GM19395 (cell line): ENCODE results near the gene PARP9.
A peak's percentile ranks its signal among the peaks of the same experiment; 100 is the strongest.
"Not testable (repeated sequence)": the region's sequence is repeated elsewhere in the genome, so short reads cannot be mapped to it uniquely, and the experiment has no call there.

Experiments used
- ATAC-seq: cut with Tn5 transposase; IDR thresholded peaks from one replicate; pipeline ENCODE4 v1.9.1; 2021; ENCODE audit warnings: mild to moderate bottlenecking, moderate library complexity; ENCODE audit not compliant: unreplicated experiment

The PARP9 gene

GRCh38 chr3:122576174-122576940 lies 12.3 kb upstream of the PARP9 start:
- ATAC-seq: peak; percentile 83

- ATAC-seq: no peak
These were observed 8.9 kb upstream of the PARP9 start for GRCh38 chr3:122572940-122573412.

- no peak for ATAC-seq
These were observed 4.7 kb upstream of the PARP9 start for GRCh38 chr3:122568755-122569154.

GRCh38 chr3:122568131-122568530 lies 4.0 kb upstream of the PARP9 start:
- not testable (repeated sequence) for ATAC-seq

- peak; percentile 13 for ATAC-seq
These were observed 429 bp downstream of the PARP9 start for GRCh38 chr3:122563717-122564025.

GRCh38 chr3:122562923-122563716 lies 980 bp downstream of the PARP9 start:
- ATAC-seq: no peak

GRCh38 chr3:122560680-122561079 lies 3.4 kb downstream of the PARP9 start:
- peak; percentile 44 for ATAC-seq

- no peak for ATAC-seq
These were observed 4.2 kb downstream of the PARP9 start for GRCh38 chr3:122559906-122560305.

- no peak for ATAC-seq
These were observed 5.5 kb downstream of the PARP9 start for GRCh38 chr3:122558605-122559004.

GRCh38 chr3:122557356-122557755 lies 6.7 kb downstream of the PARP9 start:
- no peak for ATAC-seq

GRCh38 chr3:122555275-122556071 lies 8.6 kb downstream of the PARP9 start:
- ATAC-seq: no peak

- ATAC-seq: no peak
These were observed 10.9 kb downstream of the PARP9 start for GRCh38 chr3:122553171-122553570.

- no peak for ATAC-seq
These were observed 15.5 kb downstream of the PARP9 start for GRCh38 chr3:122548619-122549018.

GRCh38 chr3:122548076-122548475 lies 16.0 kb downstream of the PARP9 start:
- no peak for ATAC-seq

GRCh38 chr3:122546151-122546550 lies 17.9 kb downstream of the PARP9 start:
- no peak for ATAC-seq

- no peak for ATAC-seq
These were observed 25.1 kb downstream of the PARP9 start for GRCh38 chr3:122538956-122539490.

- ATAC-seq: no peak
These were observed 27.5 kb downstream of the PARP9 start for GRCh38 chr3:122536632-122537001.

- no peak for ATAC-seq
These were observed 28.0 kb downstream of the PARP9 start for GRCh38 chr3:122535964-122536631.

GRCh38 chr3:122533931-122534334 lies 30.2 kb downstream of the PARP9 start:
- peak; percentile 100 for ATAC-seq

- ATAC-seq: peak; percentile 13
These were observed 30.6 kb downstream of the PARP9 start for GRCh38 chr3:122533480-122533879.

GRCh38 chr3:122530164-122530563 lies 33.9 kb downstream of the PARP9 start:
- ATAC-seq: no peak
